ES-I3 (cell line): ENCODE measurements around the gene SNN.

ENCODE experiments used
- H3K36me3 ChIP-seq: 2 replicates; pipeline ENCODE4 v1.6.1; 2013; ENCODE audit warnings: mild to moderate bottlenecking, low read length, control low read depth, moderate library complexity; ENCODE audit not compliant: insufficient read depth
- H3K4me1 ChIP-seq: 2 replicates; pipeline ENCODE4 v1.6.1; 2013; ENCODE audit warnings: mild to moderate bottlenecking, control low read depth, low read length; ENCODE audit not compliant: insufficient read depth
- H3K9ac ChIP-seq: 2 replicates; pipeline ENCODE4 v1.6.1; 2013; ENCODE audit warnings: low read depth, mild to moderate bottlenecking, low read length, moderate library complexity
- H3K9me3 ChIP-seq: 2 replicates; pipeline ENCODE4 v1.6.1; 2013; ENCODE audit warnings: mild to moderate bottlenecking, low read length, moderate library complexity; ENCODE audit not compliant: control insufficient read depth, insufficient read depth

SNN gene

DNA sequence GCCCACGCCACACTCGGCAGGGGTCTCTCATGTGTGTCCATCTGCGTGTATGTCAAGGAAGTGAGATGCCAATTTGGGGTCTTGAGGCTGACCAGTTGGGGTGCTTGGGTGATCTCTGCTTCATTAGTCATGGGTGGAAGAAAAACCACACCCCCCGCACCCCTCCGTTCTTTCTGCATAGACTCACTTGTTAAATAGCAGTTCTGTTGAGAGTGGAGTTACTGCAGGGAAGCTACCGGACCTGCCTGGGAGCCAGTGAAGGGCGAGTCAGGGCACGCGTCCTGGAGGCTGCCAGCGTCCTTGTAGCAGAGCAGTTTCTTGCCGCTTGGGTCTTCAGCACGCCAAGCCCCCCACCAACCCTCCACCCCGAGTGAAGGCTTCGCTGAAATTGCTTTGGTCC, 8.5 kb downstream of the SNN start:
- no peaks in the 10 kb centered on the region for H3K9me3 ChIP-seq
- peaks cover 14% of the 10 kb centered on the region; the same call in 1 of the 2 replicates for H3K4me1 ChIP-seq
- peaks cover 18% of the 10 kb centered on the region for H3K36me3 ChIP-seq
- H3K9ac ChIP-seq, result no peak overlapping the region

DNA sequence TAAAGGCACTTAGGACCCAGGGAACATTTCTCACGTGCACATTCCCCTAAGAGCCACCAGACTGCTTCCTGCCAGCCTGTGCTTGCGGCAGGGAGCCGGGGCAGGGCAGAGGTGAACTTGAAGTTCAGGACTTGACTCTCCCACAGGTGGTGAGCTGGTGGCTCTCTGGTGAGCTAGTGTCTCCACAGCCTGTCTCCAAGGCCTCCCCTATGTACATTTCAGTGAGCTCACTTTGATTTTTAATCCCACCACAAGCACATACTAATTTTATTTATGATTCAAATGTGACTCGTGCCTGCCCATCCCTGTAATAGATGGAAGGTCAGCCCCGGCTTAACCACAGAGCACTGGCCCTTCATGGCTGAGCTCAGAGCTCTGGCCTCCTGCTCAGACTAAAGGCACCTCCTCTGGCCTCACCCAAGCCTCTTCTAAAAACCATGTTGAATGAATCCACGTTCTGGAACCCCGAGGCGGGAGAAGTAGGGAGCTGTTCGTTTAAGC, 9.2 kb downstream of the SNN start:
- H3K36me3 ChIP-seq, result peaks cover 18% of the 10 kb centered on the region
- H3K9ac ChIP-seq, result no peak overlapping the region
- peaks cover 11% of the 10 kb centered on the region; the same call in 1 of the 2 replicates for H3K4me1 ChIP-seq
- no peaks in the 10 kb centered on the region for H3K9me3 ChIP-seq

DNA sequence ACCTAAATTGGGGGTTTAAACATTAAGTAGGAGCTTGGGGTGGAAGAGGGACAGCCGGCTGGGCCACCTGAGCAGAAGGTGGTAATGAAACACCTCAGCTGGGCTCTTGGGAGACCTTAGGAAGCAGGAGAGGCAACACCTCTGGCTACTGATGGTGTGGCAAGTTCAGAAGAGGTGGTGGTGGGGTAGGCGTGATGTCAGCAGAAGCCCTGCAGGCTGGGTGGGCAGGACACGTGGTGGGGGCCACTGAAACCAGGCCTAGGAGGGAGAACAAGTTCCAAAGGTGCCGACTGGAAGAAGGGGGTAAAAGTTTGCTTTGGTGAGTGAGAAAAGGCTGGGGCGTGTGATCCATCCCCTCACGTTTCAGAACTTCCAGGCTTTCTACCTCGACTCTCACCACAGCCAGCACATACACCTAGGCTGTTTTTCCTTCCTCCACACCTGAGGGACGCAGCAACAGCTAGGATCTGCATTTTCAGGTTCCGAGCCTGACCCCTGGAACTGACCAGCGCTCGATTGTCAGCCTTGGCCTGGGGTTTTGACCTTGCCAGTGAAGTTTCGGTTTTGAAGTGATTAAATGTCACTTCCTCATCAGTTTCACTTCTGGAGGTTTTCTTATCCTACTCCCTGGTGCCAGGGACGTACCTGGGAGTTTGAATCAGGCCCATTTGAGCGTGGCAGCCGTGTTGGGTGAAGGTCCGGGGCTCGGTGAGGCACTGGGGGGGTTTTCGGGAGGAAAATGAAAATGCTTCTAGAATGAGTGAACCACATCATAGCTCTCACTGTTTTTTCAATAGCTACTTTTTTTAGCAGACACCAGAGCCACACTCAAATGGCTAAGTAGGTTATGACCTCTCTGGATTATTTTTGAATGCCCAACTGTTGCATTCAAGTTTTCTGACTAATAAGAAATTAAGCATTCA, 10.0 kb downstream of the SNN start:
- peaks cover 8% of the 10 kb centered on the region; the same call in 1 of the 2 replicates for H3K4me1 ChIP-seq
- peaks cover 18% of the 10 kb centered on the region for H3K36me3 ChIP-seq

DNA sequence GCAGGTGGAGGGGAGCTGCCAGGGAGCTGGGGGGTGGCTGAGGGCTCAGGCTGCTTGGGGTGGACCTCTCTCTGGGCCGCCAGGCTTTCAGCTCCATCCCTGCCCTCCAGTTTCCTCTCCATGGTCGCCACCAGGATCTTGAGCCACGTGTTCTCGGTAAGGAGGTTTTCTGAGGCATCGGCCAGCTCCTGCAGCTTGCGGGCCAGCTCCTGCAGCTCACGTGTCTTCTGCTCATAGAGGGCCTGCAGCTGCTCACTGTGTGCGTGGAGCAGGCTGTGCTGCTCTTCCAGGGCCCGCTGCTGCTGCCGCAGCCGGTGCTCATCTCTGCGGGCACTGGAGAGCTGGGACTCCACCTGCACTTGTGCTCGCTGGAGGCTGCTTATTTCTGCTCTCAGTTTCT, 11.0 kb downstream of the SNN start:
- no peaks in the 10 kb centered on the region for H3K9me3 ChIP-seq
- H3K4me1 ChIP-seq, result peaks cover 7% of the 10 kb centered on the region; the same call in 1 of the 2 replicates
- H3K9ac ChIP-seq, result no peak overlapping the region
- peaks cover 18% of the 10 kb centered on the region for H3K36me3 ChIP-seq

More for the DNA sequence above, 10.0 kb downstream of the SNN start:
- Histone ChIP-seq H3K9ac (no peak overlapping the region), H3K9me3 (no peaks in the 10 kb centered on the region)

DNA sequence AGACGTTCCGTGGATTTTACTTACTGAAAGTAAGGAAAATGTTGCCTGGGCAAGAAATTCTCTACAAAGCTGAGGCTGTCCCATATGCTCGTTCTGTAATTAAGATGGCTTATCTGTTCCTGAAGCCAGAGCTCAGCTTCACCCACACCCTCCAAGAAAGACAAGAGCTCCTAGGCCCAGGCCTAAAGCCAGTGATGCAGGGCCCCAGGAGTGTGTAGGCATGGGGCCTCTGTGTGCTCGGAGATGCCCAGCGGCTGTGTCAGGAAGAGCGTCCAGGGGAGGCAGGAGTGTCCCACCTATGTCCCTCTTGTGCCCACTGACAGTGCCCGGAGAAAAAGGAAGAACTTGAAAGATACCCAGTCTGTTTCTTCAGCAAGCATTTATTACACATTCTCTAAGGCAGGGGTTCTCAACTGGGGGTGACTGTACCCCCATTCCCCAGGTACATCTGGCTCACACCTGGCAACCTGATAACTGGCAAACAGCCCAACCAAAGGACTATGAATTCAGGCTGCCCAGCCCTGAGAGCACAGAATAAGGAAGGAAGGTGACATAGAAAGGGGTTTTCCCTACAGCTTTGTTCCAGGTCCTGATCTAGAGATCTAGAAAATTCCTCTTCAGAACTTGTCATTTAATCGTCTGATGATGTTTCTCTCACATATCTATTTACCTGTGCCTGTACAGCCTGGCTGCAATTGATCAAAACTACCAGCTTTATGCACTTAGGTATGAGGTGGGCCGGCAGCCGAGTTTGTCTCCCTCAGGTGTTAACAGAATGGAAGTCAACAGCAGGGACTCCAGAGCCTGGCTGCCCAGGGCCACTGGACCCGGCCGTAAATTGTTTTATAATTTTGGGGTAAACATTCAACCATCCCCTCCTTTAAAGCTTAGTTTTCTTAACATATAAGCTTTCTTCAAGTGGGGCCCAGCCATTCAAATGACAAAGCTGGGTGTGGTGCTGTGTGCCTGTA, 12.0 kb downstream of the SNN start:
- Histone ChIP-seq H3K36me3 (peaks cover 18% of the 10 kb centered on the region), H3K9ac (no peak overlapping the region), H3K4me1 (0 out of 2 replicates have a peak, but pooled peaks cover 7% of the 10 kb centered on the region), H3K9me3 (no peaks in the 10 kb centered on the region)

DNA sequence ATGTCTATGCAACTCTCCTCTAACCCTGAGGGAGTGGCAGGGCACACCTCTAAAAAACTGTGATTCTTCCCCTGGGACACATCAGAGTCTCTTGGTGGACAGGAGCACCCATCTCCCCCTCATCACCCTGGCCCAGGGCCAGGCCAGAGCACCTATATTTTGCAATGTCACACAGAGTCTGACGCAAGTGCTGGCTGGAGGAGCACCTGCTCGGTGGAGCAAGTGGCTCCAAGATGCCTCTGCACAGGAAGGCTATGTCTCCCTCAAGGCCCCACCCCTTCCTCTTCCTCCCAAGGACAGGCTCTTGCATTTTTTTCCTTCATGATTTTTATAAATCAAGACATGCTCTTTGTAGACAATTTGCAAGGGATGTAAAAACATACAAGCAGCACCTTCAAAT, 13.3 kb downstream of the SNN start:
- 0 out of 2 replicates have a peak, but pooled peaks cover 7% of the 10 kb centered on the region for H3K4me1 ChIP-seq
- no peak overlapping the region for H3K9ac ChIP-seq
- H3K9me3 ChIP-seq, result no peaks in the 10 kb centered on the region
- peaks cover 18% of the 10 kb centered on the region for H3K36me3 ChIP-seq

DNA sequence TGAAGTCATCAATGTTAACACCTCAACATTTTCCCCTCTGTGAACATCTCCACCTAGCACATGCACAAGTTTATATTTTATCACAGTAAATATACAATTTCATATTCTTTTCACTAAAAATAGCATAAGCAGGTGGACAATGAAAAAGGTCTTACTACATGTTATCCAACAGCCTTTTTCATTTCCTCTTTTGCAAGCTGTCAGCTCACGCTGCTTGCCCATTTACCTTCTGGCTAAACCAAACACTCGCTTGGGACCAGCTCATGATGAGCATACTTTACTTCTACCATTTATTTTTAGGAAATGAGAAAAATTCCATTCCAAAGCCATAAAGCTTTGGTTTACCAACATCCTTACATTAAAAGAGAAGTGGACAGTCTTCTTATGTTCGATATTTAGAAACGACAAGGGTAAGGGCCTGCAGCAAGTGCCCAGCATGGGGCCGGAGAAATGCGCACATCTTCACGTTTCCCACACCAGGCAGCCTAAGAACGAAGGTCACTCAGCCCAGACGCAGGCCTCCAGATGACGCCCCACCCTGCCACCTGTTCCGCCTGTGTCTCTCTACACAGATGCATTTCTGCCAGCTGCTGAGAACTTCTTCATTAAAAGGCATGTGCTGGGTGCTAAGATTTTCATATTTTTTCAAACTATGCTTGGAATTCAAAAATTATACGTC, 13.9 kb downstream of the SNN start:
- Histone ChIP-seq H3K9ac (no peak overlapping the region), H3K9me3 (no peaks in the 10 kb centered on the region), H3K36me3 (peaks cover 17% of the 10 kb centered on the region), H3K4me1 (0 out of 2 replicates have a peak, but pooled peaks cover 7% of the 10 kb centered on the region)

DNA sequence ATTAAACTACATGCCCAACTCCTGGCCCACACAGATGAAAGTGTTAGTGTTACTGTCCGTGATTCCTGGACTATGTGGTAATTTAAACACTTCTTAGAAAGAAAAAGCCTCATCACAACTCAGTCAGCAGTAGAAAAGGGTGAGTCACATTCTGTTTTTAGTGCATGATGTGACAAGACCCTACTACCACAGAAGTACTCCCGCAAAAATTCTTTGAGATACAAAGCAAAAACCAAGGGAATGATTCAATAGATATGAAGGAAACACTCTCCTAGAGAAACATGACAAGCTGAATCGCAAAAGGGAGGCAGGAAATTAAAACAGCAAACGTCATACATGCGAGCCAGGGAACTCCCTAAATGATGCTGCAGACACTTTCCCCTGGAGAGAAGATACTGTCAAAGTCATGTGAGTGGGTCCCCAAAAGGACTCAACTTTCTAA, 14.4 kb downstream of the SNN start:
- 0 out of 2 replicates have a peak, but pooled peaks cover 7% of the 10 kb centered on the region for H3K4me1 ChIP-seq
- peaks cover 15% of the 10 kb centered on the region for H3K36me3 ChIP-seq
- H3K9ac ChIP-seq, result no peak overlapping the region
- H3K9me3 ChIP-seq, result no peaks in the 10 kb centered on the region

DNA sequence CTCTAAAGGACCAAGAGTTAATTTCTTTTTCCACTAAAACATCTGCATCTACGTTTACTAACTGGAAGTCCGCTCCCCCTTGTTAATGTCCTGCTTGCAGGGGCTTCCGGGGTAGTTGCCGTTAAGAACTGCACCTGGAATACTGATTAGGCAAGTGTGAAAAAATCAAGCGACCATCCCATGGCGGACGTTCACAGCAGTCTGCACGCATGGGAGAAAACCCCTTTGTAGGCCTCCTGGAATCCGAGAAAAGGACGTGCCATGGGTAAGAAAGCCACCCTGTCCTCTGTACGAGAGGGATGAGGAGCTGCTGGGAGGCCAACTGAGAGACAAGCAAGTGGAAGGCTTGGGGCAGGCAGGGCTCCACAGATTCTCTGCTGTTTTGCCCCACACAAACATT, 14.9 kb downstream of the SNN start:
- Histone ChIP-seq H3K9ac (no peak overlapping the region), H3K9me3 (no peaks in the 10 kb centered on the region), H3K4me1 (0 out of 2 replicates have a peak, but pooled peaks cover 7% of the 10 kb centered on the region), H3K36me3 (peaks cover 19% of the 10 kb centered on the region)

DNA sequence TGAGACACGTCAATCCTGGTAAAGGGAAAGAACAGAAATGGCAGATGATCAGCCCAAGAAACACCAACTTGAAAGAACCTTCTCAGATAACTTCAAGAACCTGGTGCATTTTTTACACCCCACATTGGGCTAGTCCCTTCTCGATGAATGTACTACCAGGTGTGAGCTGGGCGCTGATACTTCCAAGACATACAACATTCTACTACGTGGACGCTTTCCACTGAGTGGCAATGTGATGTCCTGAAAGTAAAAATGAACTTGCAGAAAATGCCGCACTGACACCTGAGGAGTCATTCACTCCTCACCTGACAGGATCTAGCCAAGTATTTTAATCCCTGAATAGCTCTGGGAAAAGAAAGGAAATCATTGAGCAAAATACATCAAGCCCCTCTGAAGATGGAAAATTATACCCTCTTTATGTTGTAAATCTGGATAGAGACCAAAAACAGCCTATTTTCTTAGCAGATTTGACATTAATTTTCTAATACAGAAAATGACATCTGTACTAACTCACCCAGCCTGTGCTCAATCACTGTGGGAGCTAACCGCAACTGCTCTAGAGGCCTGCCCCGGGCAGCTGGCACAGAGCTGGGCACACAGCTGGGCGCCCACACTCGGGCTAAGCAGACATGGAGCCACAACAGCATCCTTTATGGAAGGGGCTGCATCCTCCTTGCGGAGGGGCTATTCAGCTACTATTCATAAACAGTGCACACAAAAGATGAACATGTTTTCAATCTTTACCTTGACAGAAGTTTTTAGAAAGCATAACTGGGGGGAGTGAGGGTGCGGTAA, 16.2 kb downstream of the SNN start:
- Histone ChIP-seq H3K4me1 (0 out of 2 replicates have a peak, but pooled peaks cover 7% of the 10 kb centered on the region), H3K36me3 (peaks cover 14% of the 10 kb centered on the region)

DNA sequence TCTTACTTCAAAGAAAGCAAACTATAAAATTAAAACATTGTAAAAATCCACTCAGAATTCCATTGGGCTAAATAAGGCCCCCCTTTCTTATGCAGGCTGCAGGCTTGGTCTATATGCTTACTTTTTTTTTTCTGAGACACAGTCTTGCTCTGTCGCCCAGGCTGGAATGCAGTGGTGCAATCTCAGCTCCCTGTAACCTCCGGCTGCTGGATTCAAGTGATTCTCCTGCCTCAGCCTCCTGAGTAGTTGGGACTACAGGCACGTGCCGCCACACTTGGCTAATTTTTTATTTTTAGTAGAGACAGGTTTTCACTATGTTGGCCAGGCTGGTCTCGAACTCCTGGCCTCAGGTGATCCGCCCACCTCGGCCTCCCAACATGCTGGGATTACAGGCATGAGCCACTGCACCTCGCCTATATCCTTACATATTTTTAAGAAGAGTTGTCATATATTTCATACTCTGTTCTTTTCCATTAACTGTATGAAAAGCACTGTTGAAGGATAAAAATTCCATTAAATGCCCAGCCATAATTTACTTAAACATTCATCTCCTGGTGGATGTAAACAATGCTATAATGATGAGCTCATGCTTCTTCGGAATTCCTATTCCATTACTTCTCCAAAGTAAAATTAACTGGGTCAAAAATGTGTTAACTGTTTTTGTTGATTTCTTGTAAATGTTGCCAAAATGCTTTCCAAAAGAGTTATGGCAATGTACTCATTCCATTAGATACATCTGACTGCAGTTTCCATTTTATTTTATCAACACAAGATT, 17.8 kb downstream of the SNN start:
- H3K9me3 ChIP-seq, result no peaks in the 10 kb centered on the region

More for the DNA sequence above, 16.2 kb downstream of the SNN start:
- no peak overlapping the region for H3K9ac ChIP-seq
- no peaks in the 10 kb centered on the region for H3K9me3 ChIP-seq

DNA sequence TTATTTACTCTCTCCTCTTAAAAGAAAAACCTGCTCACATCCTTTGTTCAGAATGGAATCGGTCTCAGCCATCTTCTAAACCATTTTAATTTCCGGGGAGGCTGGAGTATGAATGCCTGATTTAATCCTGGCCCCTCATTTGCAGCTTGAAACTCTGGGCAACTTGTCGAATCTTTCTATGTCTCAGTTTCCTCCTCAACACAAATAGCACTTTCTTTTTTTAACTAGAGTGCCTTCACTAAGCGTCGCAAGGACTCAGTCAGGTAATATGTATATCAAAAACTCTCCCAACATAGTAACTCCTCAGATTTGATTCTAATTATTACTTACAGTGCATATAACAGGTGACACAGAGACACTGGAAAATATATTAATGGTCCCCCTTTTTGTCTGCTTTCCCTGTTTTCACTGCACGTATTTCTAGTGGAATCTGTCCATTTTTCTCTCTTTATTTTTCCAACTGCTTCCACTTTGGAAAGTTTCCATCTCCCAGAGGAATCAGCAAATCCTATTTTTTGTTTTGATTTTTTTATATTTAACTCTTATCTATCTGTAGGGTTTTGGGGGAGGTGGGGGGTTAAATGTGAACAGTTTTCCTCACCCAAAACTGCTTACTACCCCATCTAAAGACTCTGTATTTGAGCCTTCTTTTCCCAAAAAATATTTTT, 18.6 kb downstream of the SNN start:
- Histone ChIP-seq H3K36me3 (peaks cover 17% of the 10 kb centered on the region), H3K4me1 (0 out of 2 replicates have a peak, but pooled peaks cover 7% of the 10 kb centered on the region), H3K9me3 (no peaks in the 10 kb centered on the region; the same call in 1 of the 2 replicates), H3K9ac (no peak overlapping the region)

More for the DNA sequence above, 17.8 kb downstream of the SNN start:
- H3K4me1 ChIP-seq, result 0 out of 2 replicates have a peak, but pooled peaks cover 7% of the 10 kb centered on the region
- H3K9ac ChIP-seq, result no peak overlapping the region
- peaks cover 12% of the 10 kb centered on the region for H3K36me3 ChIP-seq
